K562 (cell line): ENCODE measurements around the gene ZCCHC9. TPM values are rescaled to one million over a fixed set of nuclear protein-coding genes. Genes with fewer than 3 reads are reported as not detected.
A peak's percentile ranks its signal among the peaks of the same experiment; 100 is the strongest.

ENCODE experiments used
- ARID2 ChIP-seq: fragments of 450-650 bp; IDR thresholded peaks from 2 replicates; pipeline ENCODE4 v1.6.1; 2017; ENCODE audit warnings: antibody characterized with exemption, mild to moderate bottlenecking
- CREM ChIP-seq: IDR thresholded peaks from 2 replicates; pipeline ENCODE4 v1.6.1; 2014; ENCODE audit warnings: antibody characterized with exemption, low read depth
- ETS2 ChIP-seq: IDR thresholded peaks from 2 replicates; pipeline ENCODE4 v1.6.1; 2016; ENCODE audit warnings: borderline replicate concordance, missing genetic modification characterization, mild to moderate bottlenecking, moderate library complexity, missing compliant biosample characterization; ENCODE audit not compliant: poor library complexity, severe bottlenecking
- HDAC3 ChIP-seq: fragments of 450-650 bp; IDR thresholded peaks from 2 replicates; pipeline ENCODE4 v1.6.1; 2018; ENCODE audit warnings: borderline replicate concordance, mild to moderate bottlenecking, moderate library complexity; ENCODE audit not compliant: partially characterized antibody
- LCOR ChIP-seq: sonication (generic); formaldehyde crosslinking; IDR thresholded peaks from 2 replicates; pipeline ENCODE4 v1.8.0; 2022; ENCODE audit warnings: mild to moderate bottlenecking, missing genetic modification reagents
- MEF2A ChIP-seq: IDR thresholded peaks from 2 replicates; pipeline ENCODE4 v1.6.1; 2011; ENCODE audit warnings: low read depth, mild to moderate bottlenecking, low read length, moderate library complexity; ENCODE audit not compliant: control insufficient read depth
- NFATC3 ChIP-seq: fragments of 450-650 bp; IDR thresholded peaks from 2 replicates; pipeline ENCODE4 v1.6.1; 2017; ENCODE audit warnings: mild to moderate bottlenecking
- NFE2L1 ChIP-seq: fragments of 450-650 bp; IDR thresholded peaks from 2 replicates; pipeline ENCODE4 v1.6.1; 2016; ENCODE audit warnings: missing genetic modification characterization, low read depth, mild to moderate bottlenecking, missing compliant biosample characterization, moderate library complexity, borderline replicate concordance
- NR3C1 ChIP-seq: sonication (generic); formaldehyde crosslinking; IDR thresholded peaks from 2 replicates; pipeline ENCODE4 v1.8.1; 2022; ENCODE audit warnings: missing genetic modification reagents
- PCBP2 ChIP-seq: fragments of 200-400 bp; formaldehyde crosslinking; IDR thresholded peaks from 2 replicates; pipeline ENCODE4 v1.6.1; 2018; ENCODE audit warnings: low read length, low read depth, mild to moderate bottlenecking, moderate library complexity; ENCODE audit not compliant: poor library complexity, severe bottlenecking
- POLR2B ChIP-seq: fragments of 450-650 bp; IDR thresholded peaks from 2 replicates; pipeline ENCODE4 v1.6.1; 2018; ENCODE audit warnings: low read depth; ENCODE audit not compliant: partially characterized antibody
- RHOXF2B ChIP-seq: fragments of 250-450 bp; sonication (Bioruptor Pico); conservative IDR thresholded peaks from 2 replicates; pipeline ENCODE4 v1.5.1; 2021
- SIN3B ChIP-seq: fragments of 450-650 bp; IDR thresholded peaks from 2 replicates; pipeline ENCODE4 v1.6.1; 2017; ENCODE audit warnings: low read depth, mild to moderate bottlenecking, moderate library complexity
- SMARCA4 ChIP-seq: fragments of 450-650 bp; IDR thresholded peaks from 2 replicates; pipeline ENCODE4 v1.6.1; 2016
- SMARCE1 ChIP-seq: fragments of 450-650 bp; IDR thresholded peaks from 2 replicates; pipeline ENCODE4 v1.7.1; 2016; ENCODE audit warnings: mild to moderate bottlenecking
- TEAD2 ChIP-seq: fragments of 450-650 bp; IDR thresholded peaks from 2 replicates; pipeline ENCODE4 v1.6.1; 2016; ENCODE audit warnings: missing genetic modification characterization, control low read depth, missing compliant biosample characterization
- TGIF2 ChIP-seq: sonication (generic); formaldehyde crosslinking; IDR thresholded peaks from 2 replicates; pipeline ENCODE4 v1.8.1; 2022; ENCODE audit warnings: mild to moderate bottlenecking, missing genetic modification reagents, moderate library complexity
- XRCC3 ChIP-seq: fragments of 450-650 bp; IDR thresholded peaks from 2 replicates; pipeline ENCODE4 v1.6.1; 2017; ENCODE audit warnings: mild to moderate bottlenecking, moderate library complexity
- ZNF124 ChIP-seq: sonication (generic); formaldehyde crosslinking; IDR thresholded peaks from 2 replicates; pipeline ENCODE4 v1.8.1; 2022; ENCODE audit warnings: missing genetic modification reagents
- ZNF232 ChIP-seq: sonication (generic); formaldehyde crosslinking; IDR thresholded peaks from 2 replicates; pipeline ENCODE4 v1.8.0; 2022; ENCODE audit warnings: mild to moderate bottlenecking, missing genetic modification reagents
- polyA plus RNA-seq, 8 experiments: library from polyadenylated mRNA; depleted of rRNA in 4 of 8; stranded (reverse) in 5 of 8; unstranded in 3 of 8; fragments of >200 nt; fragmentation: Nextera tagmentation in 2 of 8; fragmentation: Illumina TruSeq in 1 of 8; extraction: Ambion mirVana in 2 of 8; extraction: Trizol in 1 of 8; gene quantifications; 2 replicates each; pipeline versions ENCODE4 v1.2.1 to v1.2.3, GENCODE V29; 2011 to 2014; ENCODE audit warnings: inconsistent platforms in 1 of 8, missing spikeins in 1 of 8
- total RNA-seq, 7 experiments: library from RNA; depleted of rRNA in 6 of 7; stranded (reverse); fragments of >200 nt in 6 of 7; fragmentation: Illumina TruSeq in 2 of 7; extraction: Trizol in 2 of 7; gene quantifications; 2 replicates each; pipeline versions ENCODE4 v1.2.1 to v1.2.3, GENCODE V29; 2011 to 2021; ENCODE audit warnings: low replicate concordance in 1 of 7
- TF ChIP-seq, protein P1 (sequence below): IDR thresholded peaks from 2 replicates; pipeline ENCODE4 v1.6.1; 2011; ENCODE audit warnings: borderline replicate concordance, low read depth, mild to moderate bottlenecking, moderate library complexity, low read length; ENCODE audit not compliant: insufficient read depth, poor library complexity, severe bottlenecking
- TF ChIP-seq, protein P2 (sequence below): fragments of 250-450 bp; sonication (Bioruptor Pico); IDR thresholded peaks from 2 replicates; pipeline ENCODE4 v1.8.0; 2022; ENCODE audit warnings: inconsistent platforms, mild to moderate bottlenecking, moderate library complexity, borderline replicate concordance
- TF ChIP-seq, protein P3 (sequence below): IDR thresholded peaks from 3 replicates; pipeline ENCODE4 v1.6.1; 2011; ENCODE audit warnings: borderline replicate concordance, mild to moderate bottlenecking, moderate library complexity; ENCODE audit not compliant: insufficient read length; ENCODE audit errors: extremely low read depth

The ZCCHC9 gene
- total and polyA plus RNA-seq, 9 of the 15 experiments (the other 6 are each of a cell fraction or from before 2014, with no cell fraction given), result 40.3 to 95.3 (median 59.9) TPM

DNA sequence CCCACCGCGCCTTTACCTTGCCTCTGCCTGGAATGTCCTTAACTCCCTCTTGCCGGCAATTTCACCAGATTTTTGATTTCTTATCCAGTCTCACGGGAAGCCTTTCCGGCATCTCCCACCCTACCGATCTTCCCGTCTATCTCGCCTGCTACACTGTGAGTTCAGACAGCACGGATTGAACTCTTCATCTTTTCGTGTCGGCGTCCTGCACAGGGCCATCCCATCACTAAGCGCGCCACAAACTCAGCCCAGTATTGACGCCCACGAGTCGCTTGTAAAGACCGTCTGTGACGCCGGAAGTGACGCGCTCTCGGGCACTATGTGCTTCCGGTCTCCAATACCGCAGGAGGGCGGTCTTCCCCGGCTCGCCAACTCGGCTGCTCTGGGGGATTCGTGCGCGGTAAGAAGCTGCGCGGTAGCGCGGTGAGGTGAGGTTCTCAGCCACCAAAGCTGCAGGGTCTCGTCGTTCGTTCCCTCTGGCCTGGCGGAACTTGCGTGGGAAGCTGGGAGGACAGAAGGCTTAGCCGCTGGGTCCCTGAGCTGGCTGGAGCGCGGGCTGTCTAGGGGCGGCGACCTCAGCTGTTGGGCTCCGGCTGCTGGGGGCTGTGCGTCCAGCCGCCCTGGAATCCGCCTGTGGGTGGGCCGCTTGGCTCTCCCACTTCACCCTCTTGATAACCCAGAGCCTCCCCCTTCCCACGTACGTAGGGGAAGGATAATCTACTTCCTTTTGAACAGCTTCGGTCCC is at the start of gene ZCCHC9 (continued):
- TF ChIP-seq, protein P1, sequence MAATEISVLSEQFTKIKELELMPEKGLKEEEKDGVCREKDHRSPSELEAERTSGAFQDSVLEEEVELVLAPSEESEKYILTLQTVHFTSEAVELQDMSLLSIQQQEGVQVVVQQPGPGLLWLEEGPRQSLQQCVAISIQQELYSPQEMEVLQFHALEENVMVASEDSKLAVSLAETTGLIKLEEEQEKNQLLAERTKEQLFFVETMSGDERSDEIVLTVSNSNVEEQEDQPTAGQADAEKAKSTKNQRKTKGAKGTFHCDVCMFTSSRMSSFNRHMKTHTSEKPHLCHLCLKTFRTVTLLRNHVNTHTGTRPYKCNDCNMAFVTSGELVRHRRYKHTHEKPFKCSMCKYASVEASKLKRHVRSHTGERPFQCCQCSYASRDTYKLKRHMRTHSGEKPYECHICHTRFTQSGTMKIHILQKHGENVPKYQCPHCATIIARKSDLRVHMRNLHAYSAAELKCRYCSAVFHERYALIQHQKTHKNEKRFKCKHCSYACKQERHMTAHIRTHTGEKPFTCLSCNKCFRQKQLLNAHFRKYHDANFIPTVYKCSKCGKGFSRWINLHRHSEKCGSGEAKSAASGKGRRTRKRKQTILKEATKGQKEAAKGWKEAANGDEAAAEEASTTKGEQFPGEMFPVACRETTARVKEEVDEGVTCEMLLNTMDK, result peak; percentile 58
- TF ChIP-seq SMARCA4 (no peak), ARID2 (no peak), TEAD2 (no peak), RHOXF2B (CRISPR knock-in tag) (no peak), MEF2A (no peak), NFE2L1 (no peak), SMARCE1 (no peak; the same call in 1 of the 2 replicates), XRCC3 (no peak), SIN3B (peak; percentile 81), HDAC3 (no peak), CREM (peak; percentile 99), PCBP2 (no peak), NR3C1 (CRISPR knock-in tag) (no peak; the same call in 1 of the 2 replicates), TGIF2 (no peak), LCOR (CRISPR knock-in tag) (0 out of 2 replicates have a peak, but pooled peaks have one; percentile 16), ETS2 (tag) (no peak), ZNF232 (CRISPR knock-in tag) (0 out of 2 replicates have a peak, but pooled peaks have one; percentile 55), NFATC3 (0 out of 2 replicates have a peak, but pooled peaks have one; percentile 35), POLR2B (peak; percentile 92), ZNF124 (CRISPR knock-in tag) (no peak)
- TF ChIP-seq, protein P2, sequence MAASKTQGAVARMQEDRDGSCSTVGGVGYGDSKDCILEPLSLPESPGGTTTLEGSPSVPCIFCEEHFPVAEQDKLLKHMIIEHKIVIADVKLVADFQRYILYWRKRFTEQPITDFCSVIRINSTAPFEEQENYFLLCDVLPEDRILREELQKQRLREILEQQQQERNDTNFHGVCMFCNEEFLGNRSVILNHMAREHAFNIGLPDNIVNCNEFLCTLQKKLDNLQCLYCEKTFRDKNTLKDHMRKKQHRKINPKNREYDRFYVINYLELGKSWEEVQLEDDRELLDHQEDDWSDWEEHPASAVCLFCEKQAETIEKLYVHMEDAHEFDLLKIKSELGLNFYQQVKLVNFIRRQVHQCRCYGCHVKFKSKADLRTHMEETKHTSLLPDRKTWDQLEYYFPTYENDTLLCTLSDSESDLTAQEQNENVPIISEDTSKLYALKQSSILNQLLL, result no peak
- TF ChIP-seq, protein P3, sequence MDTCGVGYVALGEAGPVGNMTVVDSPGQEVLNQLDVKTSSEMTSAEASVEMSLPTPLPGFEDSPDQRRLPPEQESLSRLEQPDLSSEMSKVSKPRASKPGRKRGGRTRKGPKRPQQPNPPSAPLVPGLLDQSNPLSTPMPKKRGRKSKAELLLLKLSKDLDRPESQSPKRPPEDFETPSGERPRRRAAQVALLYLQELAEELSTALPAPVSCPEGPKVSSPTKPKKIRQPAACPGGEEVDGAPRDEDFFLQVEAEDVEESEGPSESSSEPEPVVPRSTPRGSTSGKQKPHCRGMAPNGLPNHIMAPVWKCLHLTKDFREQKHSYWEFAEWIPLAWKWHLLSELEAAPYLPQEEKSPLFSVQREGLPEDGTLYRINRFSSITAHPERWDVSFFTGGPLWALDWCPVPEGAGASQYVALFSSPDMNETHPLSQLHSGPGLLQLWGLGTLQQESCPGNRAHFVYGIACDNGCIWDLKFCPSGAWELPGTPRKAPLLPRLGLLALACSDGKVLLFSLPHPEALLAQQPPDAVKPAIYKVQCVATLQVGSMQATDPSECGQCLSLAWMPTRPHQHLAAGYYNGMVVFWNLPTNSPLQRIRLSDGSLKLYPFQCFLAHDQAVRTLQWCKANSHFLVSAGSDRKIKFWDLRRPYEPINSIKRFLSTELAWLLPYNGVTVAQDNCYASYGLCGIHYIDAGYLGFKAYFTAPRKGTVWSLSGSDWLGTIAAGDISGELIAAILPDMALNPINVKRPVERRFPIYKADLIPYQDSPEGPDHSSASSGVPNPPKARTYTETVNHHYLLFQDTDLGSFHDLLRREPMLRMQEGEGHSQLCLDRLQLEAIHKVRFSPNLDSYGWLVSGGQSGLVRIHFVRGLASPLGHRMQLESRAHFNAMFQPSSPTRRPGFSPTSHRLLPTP, result no peak
